DND-41 (cell line): ENCODE measurements around the gene PAK2.
"Not testable (repeated sequence)": the region's sequence is repeated elsewhere in the genome, so short reads cannot be mapped to it uniquely, and the experiment has no call there.

ENCODE experiments used
- ATAC-seq: fragments of 200-7000 bp; cut with Tn5 transposase; 3 replicates; pipeline ENCODE4 v1.9.1; 2021; ENCODE audit warnings: low read depth; ENCODE audit not compliant: insufficient read depth
- DNase-seq: peaks from one replicate; pipeline ENCODE4 v3.0.0-alpha.2; 2020
- H2AFZ ChIP-seq: 2 replicates; pipeline ENCODE4 v1.6.0; 2012; ENCODE audit warnings: low read depth, low read length
- H3K27ac ChIP-seq: 2 replicates; pipeline ENCODE4 v1.5.1; 2012; ENCODE audit warnings: low read length, inconsistent platforms
- H3K27me3 ChIP-seq: fragments of 200-600 bp; sonication (generic); 2 replicates; pipeline ENCODE4 v1.6.0; 2012; ENCODE audit warnings: low read length, mild to moderate bottlenecking, inconsistent platforms; ENCODE audit not compliant: insufficient read depth, poor library complexity
- H3K36me3 ChIP-seq: 2 replicates; pipeline ENCODE4 v1.5.1; 2012; ENCODE audit warnings: low read length, inconsistent platforms; ENCODE audit not compliant: insufficient read depth
- H3K4me1 ChIP-seq: 2 replicates; pipeline ENCODE4 v1.5.1; 2012; ENCODE audit warnings: mild to moderate bottlenecking, low read length; ENCODE audit not compliant: insufficient read depth
- H3K4me2 ChIP-seq: 2 replicates; pipeline ENCODE4 v1.6.0; 2012; ENCODE audit warnings: mild to moderate bottlenecking, moderate library complexity, low read length, inconsistent platforms; ENCODE audit not compliant: insufficient read depth
- H3K4me3 ChIP-seq, 2 experiments: fragments of 200-600 bp in 1 of 2; shearing (Covaris generic) in 1 of 2; 2 replicates each; pipeline ENCODE4 v1.5.1; 2012 to 2016; ENCODE audit warnings: inconsistent platforms in 2 of 2, low read length in 2 of 2, mild to moderate bottlenecking in 2 of 2, low read depth in 1 of 2, moderate library complexity in 1 of 2
- H3K79me2 ChIP-seq: 2 replicates; pipeline ENCODE4 v1.6.0; 2012; ENCODE audit warnings: low read length, inconsistent platforms; ENCODE audit not compliant: insufficient read depth
- H3K9ac ChIP-seq: 2 replicates; pipeline ENCODE4 v1.6.0; 2012; ENCODE audit warnings: low read depth, mild to moderate bottlenecking, inconsistent platforms, low read length, moderate library complexity
- H3K9me3 ChIP-seq: 2 replicates; pipeline ENCODE4 v1.5.1; 2012; ENCODE audit warnings: low read length, moderate library complexity, mild to moderate bottlenecking, inconsistent platforms; ENCODE audit not compliant: insufficient read depth, severe bottlenecking
- H4K20me1 ChIP-seq: 2 replicates; pipeline ENCODE4 v1.6.0; 2012; ENCODE audit warnings: low read length; ENCODE audit not compliant: insufficient read depth
- EZH2 ChIP-seq: IDR thresholded peaks from 3 replicates; pipeline ENCODE4 v1.6.1; 2012; ENCODE audit warnings: borderline replicate concordance, low read depth, mild to moderate bottlenecking, moderate library complexity, low read length, inconsistent platforms; ENCODE audit not compliant: severe bottlenecking
- TF ChIP-seq, protein P1 (sequence below): IDR thresholded peaks from 2 replicates; pipeline ENCODE4 v1.5.1; 2012; ENCODE audit warnings: borderline replicate concordance, low read length, moderate library complexity, mild to moderate bottlenecking; ENCODE audit not compliant: poor library complexity, severe bottlenecking; ENCODE audit errors: extremely low read depth

The PAK2 gene

DNA sequence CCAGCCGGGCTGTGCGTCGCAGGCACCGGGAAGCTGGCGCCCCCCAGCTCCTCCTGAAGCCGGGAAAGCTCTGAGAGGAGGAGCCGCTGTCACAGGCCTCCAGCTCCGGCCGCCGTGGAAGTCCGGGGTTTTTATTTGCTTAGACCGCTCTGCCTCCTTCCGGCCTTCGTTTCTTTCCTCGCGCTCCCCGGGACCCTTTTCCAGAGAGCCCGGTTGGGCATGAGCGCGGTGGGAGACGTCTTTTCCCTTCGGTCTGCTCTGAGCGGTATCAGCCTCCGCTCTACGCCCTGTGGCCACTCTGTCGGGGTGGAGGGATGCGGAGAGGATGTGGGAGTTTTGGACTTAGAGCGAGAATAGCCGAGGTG, 128.6 kb downstream of the PAK2 start:
- Histone ChIP-seq H3K27ac (peak overlapping the region; percentile 72), H3K4me1 (peaks cover 33% of the 10 kb centered on the region), H3K27me3 (no peaks in the 10 kb centered on the region), H4K20me1 (peaks cover 31% of the 10 kb centered on the region), H3K9me3 (no peaks in the 10 kb centered on the region), H3K9ac (peak overlapping the region; percentile 85), H3K79me2 (peaks cover 54% of the 10 kb centered on the region), H2AFZ (peak overlapping the region; percentile 96), H3K4me3 (peak overlapping the region; percentile 59 to 68), H3K4me2 (peak overlapping the region; percentile 67), H3K36me3 (peaks cover 13% of the 10 kb centered on the region)
- ATAC-seq (peak; percentile 37), DNase-seq (peak; percentile 32)
- TF ChIP-seq EZH2 = no peak
- TF ChIP-seq, protein P1, sequence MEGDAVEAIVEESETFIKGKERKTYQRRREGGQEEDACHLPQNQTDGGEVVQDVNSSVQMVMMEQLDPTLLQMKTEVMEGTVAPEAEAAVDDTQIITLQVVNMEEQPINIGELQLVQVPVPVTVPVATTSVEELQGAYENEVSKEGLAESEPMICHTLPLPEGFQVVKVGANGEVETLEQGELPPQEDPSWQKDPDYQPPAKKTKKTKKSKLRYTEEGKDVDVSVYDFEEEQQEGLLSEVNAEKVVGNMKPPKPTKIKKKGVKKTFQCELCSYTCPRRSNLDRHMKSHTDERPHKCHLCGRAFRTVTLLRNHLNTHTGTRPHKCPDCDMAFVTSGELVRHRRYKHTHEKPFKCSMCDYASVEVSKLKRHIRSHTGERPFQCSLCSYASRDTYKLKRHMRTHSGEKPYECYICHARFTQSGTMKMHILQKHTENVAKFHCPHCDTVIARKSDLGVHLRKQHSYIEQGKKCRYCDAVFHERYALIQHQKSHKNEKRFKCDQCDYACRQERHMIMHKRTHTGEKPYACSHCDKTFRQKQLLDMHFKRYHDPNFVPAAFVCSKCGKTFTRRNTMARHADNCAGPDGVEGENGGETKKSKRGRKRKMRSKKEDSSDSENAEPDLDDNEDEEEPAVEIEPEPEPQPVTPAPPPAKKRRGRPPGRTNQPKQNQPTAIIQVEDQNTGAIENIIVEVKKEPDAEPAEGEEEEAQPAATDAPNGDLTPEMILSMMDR = no peak

DNA sequence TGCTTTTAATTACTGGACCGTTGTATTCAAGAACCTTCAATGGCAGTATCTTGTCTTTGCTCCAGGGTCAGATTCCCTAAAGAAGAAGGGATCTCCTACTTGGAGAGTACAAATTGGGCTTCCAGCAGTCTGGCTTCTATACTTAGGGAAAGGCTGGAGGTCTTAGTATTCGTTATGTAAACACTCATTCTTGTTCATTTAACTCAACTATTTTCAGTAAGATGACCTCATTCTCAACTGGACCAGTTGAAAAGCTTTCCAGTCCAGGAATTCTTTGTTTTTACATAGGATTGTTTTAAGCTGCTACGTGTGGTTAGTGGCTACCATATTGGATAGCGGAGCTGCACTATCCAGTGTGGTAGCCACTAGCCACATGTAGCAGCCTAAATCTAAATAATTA, 132.7 kb downstream of the PAK2 start:
- Histone ChIP-seq H4K20me1 (peaks cover 40% of the 10 kb centered on the region), H2AFZ (no peak overlapping the region), H3K36me3 (peaks cover 13% of the 10 kb centered on the region), H3K79me2 (peaks cover 93% of the 10 kb centered on the region), H3K4me2 (no peak overlapping the region), H3K27me3 (no peaks in the 10 kb centered on the region), H3K4me3 (no peak overlapping the region), H3K9me3 (no peaks in the 10 kb centered on the region), H3K4me1 (peaks cover 26% of the 10 kb centered on the region), H3K27ac (no peak overlapping the region), H3K9ac (no peak overlapping the region)
- ATAC-seq (no peak), DNase-seq (no peak)
- no peak for TF ChIP-seq EZH2
- TF ChIP-seq, protein P1 = no peak

DNA sequence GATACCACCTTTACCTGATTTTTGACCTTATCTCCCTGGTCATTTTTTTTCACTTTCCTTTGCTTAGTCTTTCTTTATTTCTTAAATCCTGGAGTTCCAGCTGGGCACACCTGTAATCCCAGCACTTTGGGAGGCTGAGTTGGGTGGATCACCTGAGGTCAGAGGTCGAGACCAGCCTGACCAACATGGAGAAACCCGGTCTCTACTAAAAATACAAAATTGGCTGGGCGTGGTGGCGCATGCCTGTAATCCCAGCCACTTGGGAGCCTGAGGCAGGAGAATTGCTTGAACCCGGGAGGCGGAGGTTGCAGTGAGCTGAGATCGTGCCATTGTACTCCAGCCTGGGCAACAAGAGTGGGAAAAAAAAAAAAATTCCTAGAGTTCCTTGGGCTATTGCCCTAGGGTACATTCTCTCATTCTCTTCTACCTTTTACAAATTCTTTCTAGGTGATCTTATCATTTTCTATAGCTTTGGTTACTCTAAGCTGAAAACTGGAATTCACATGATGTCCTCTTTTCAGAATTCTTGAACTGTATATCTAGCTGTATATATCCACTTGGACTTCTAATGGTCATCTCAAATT, 134.9 kb downstream of the PAK2 start:
- not testable (repeated sequence) for H3K9me3 ChIP-seq, H2AFZ ChIP-seq, H3K4me3 ChIP-seq, H3K27me3 ChIP-seq, H3K9ac ChIP-seq, DNase-seq, H3K4me2 ChIP-seq, H3K27ac ChIP-seq, ATAC-seq
- Histone ChIP-seq H4K20me1 (peaks cover 51% of the 10 kb centered on the region), H3K79me2 (peaks cover 98% of the 10 kb centered on the region), H3K36me3 (peaks cover 19% of the 10 kb centered on the region), H3K4me1 (peaks cover 14% of the 10 kb centered on the region)

DNA sequence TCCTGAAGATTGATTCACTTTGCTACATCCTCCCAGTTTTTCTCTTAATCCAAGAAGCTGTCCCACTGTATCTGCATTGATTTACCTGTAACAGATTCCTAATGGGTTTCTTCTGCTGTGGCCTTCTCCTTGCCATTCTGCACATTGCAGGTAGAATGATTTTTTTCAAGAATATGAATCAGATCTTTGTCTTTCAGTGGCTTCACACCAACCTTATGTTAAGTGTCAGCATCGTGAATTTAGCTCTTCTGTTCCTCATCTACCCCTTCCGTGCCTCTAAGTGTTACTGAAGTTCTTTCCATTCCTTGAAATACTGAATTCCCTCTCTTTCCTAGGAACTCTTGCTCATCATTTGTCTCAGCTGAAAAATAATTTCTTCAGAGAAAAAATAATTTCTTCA, 135.6 kb downstream of the PAK2 start:
- TF ChIP-seq, protein P1 = no peak
- TF ChIP-seq EZH2 = no peak
- Histone ChIP-seq H3K4me1 (peaks cover 8% of the 10 kb centered on the region; the same call in 1 of the 2 replicates), H3K4me3 (no peak overlapping the region), H3K36me3 (peaks cover 15% of the 10 kb centered on the region), H3K27me3 (no peaks in the 10 kb centered on the region), H2AFZ (no peak overlapping the region), H3K79me2 (peaks cover 98% of the 10 kb centered on the region), H3K4me2 (no peak overlapping the region), H3K9ac (no peak overlapping the region), H4K20me1 (peaks cover 49% of the 10 kb centered on the region), H3K9me3 (no peaks in the 10 kb centered on the region), H3K27ac (no peak overlapping the region)
- no peak for ATAC-seq
- no peak for DNase-seq
